WTC11 (cell line): Measurements from ENCODE around the gene RTN4RL1. TPM values are rescaled to one million over a fixed set of nuclear protein-coding genes. Genes with fewer than 3 reads are reported as not detected.

ENCODE experiments used
- ATAC-seq: fragments of 200-7000 bp; cut with Tn5 transposase; 2 replicates; pipeline ENCODE4 v1.10.0; 2021; ENCODE audit warnings: mild to moderate bottlenecking, moderate library complexity
- CTCF ChIA-PET: fragments of 300-600 bp; sonication (Branson Sonifier 250); formaldehyde crosslinking; loops from one replicate; lab custom pipeline; 2021; ENCODE audit warnings: antibody characterized with exemption; lab: Charles Lee
- POLR2A ChIA-PET: fragments of 350-600 bp; sonication (Branson Sonifier 250); formaldehyde crosslinking; loops from one replicate; lab custom pipeline; 2021; ENCODE audit warnings: antibody characterized with exemption; lab: Charles Lee
- DNase-seq: peaks from one replicate; pipeline ENCODE4 v3.0.0; 2021; ENCODE audit warnings: low spot score
- H3K27ac Mint-ChIP-seq: 2 replicates; pipeline ENCODE4 v1.8.0; 2021; ENCODE audit warnings: mixed read lengths
- H3K27me3 Mint-ChIP-seq: 2 replicates; pipeline ENCODE4 v1.8.0; 2021; ENCODE audit warnings: low read depth, mild to moderate bottlenecking, moderate library complexity, mixed read lengths
- H3K36me3 Mint-ChIP-seq: 2 replicates; pipeline ENCODE4 v1.8.0; 2021; ENCODE audit warnings: mixed read lengths
- H3K4me1 Mint-ChIP-seq: 2 replicates; pipeline ENCODE4 v1.8.0; 2022; ENCODE audit warnings: mixed read lengths
- H3K4me3 Mint-ChIP-seq: 2 replicates; pipeline ENCODE4 v1.8.0; 2021; ENCODE audit warnings: mild to moderate bottlenecking, moderate library complexity, mixed read lengths
- H3K9me3 Mint-ChIP-seq: 2 replicates; pipeline ENCODE4 v1.8.0; 2021; ENCODE audit warnings: mixed read lengths
- CDX4 ChIP-seq: fragments of 250-450 bp; sonication (Bioruptor Pico); IDR thresholded peaks from 2 replicates; pipeline ENCODE4 v1.9.0; 2021; ENCODE audit warnings: moderate library complexity, mild to moderate bottlenecking, inconsistent platforms, borderline replicate concordance
- E2F4 ChIP-seq: sonication (generic); formaldehyde crosslinking; IDR thresholded peaks from 2 replicates; pipeline ENCODE4 v1.8.1; 2022; ENCODE audit warnings: low read depth, mild to moderate bottlenecking, moderate library complexity, missing genetic modification reagents, borderline replicate concordance
- ELF4 ChIP-seq: sonication (generic); formaldehyde crosslinking; IDR thresholded peaks from 2 replicates; pipeline ENCODE4 v1.8.1; 2022; ENCODE audit warnings: low read depth, mild to moderate bottlenecking, moderate library complexity, missing genetic modification reagents
- GTF2I ChIP-seq: fragments of 250-450 bp; sonication (Bioruptor Pico); conservative IDR thresholded peaks from 2 replicates; pipeline ENCODE4 v1.4.0; 2021; ENCODE audit warnings: mild to moderate bottlenecking
- MLX ChIP-seq: sonication (generic); formaldehyde crosslinking; IDR thresholded peaks from 2 replicates; pipeline ENCODE4 v1.8.1; 2023; ENCODE audit warnings: mild to moderate bottlenecking, missing genetic modification reagents, moderate library complexity
- MXD4 ChIP-seq: fragments of 250-450 bp; sonication (Bioruptor Pico); IDR thresholded peaks from 2 replicates; pipeline ENCODE4 v1.8.0; 2021; ENCODE audit warnings: mild to moderate bottlenecking, moderate library complexity, borderline replicate concordance
- MYBL2 ChIP-seq: sonication (generic); formaldehyde crosslinking; IDR thresholded peaks from 2 replicates; pipeline ENCODE4 v1.8.1; 2023; ENCODE audit warnings: mild to moderate bottlenecking, moderate library complexity, missing genetic modification reagents
- NFE2L1 ChIP-seq: sonication (generic); formaldehyde crosslinking; IDR thresholded peaks from 2 replicates; pipeline ENCODE4 v1.8.1; 2023; ENCODE audit warnings: missing genetic modification reagents
- NR1H2 ChIP-seq: sonication (generic); formaldehyde crosslinking; IDR thresholded peaks from 2 replicates; pipeline ENCODE4 v1.9.0; 2021; ENCODE audit warnings: mild to moderate bottlenecking, moderate library complexity, missing genetic modification reagents
- NR3C1 ChIP-seq: sonication (generic); formaldehyde crosslinking; conservative IDR thresholded peaks from 2 replicates; pipeline ENCODE4 v1.8.1; 2023; ENCODE audit warnings: low read depth, mild to moderate bottlenecking, missing genetic modification reagents
- PRDM15 ChIP-seq: sonication (generic); formaldehyde crosslinking; IDR thresholded peaks from 2 replicates; pipeline ENCODE4 v1.8.0; 2022; ENCODE audit warnings: missing genetic modification reagents
- SMAD3 ChIP-seq: sonication (generic); formaldehyde crosslinking; IDR thresholded peaks from 2 replicates; pipeline ENCODE4 v1.8.0; 2022; ENCODE audit warnings: missing genetic modification reagents, mild to moderate bottlenecking, borderline replicate concordance
- TEAD1 ChIP-seq: sonication (generic); formaldehyde crosslinking; IDR thresholded peaks from 2 replicates; pipeline ENCODE4 v1.8.0; 2022; ENCODE audit warnings: mild to moderate bottlenecking, missing genetic modification reagents
- USF2 ChIP-seq: sonication (generic); formaldehyde crosslinking; IDR thresholded peaks from 2 replicates; pipeline ENCODE4 v1.8.1; 2023; ENCODE audit warnings: mild to moderate bottlenecking, missing genetic modification reagents, moderate library complexity
- ZBTB43 ChIP-seq: sonication (generic); formaldehyde crosslinking; IDR thresholded peaks from 2 replicates; pipeline ENCODE4 v1.8.1; 2023; ENCODE audit warnings: mild to moderate bottlenecking, missing genetic modification reagents
- ZNF138 ChIP-seq: sonication (generic); formaldehyde crosslinking; conservative IDR thresholded peaks from 2 replicates; pipeline ENCODE4 v1.8.1; 2022; ENCODE audit warnings: mild to moderate bottlenecking, moderate library complexity, missing genetic modification reagents
- ZNF219 ChIP-seq: sonication (generic); formaldehyde crosslinking; IDR thresholded peaks from 2 replicates; pipeline ENCODE4 v1.8.0; 2023; ENCODE audit warnings: missing genetic modification reagents, mild to moderate bottlenecking, borderline replicate concordance
- ZNF263 ChIP-seq: sonication (generic); formaldehyde crosslinking; IDR thresholded peaks from 2 replicates; pipeline ENCODE4 v1.8.1; 2022; ENCODE audit warnings: low read depth, mild to moderate bottlenecking, moderate library complexity, missing genetic modification reagents
- ZNF416 ChIP-seq: fragments of 250-450 bp; sonication (Bioruptor Pico); IDR thresholded peaks from 2 replicates; pipeline ENCODE4 v1.9.0; 2021; ENCODE audit warnings: mild to moderate bottlenecking, inconsistent platforms
- ZNF423 ChIP-seq: fragments of 250-450 bp; sonication (Bioruptor Pico); IDR thresholded peaks from 2 replicates; pipeline ENCODE4 v2.1.2; 2022; ENCODE audit warnings: mild to moderate bottlenecking, moderate library complexity
- ZNF425 ChIP-seq: fragments of 250-450 bp; sonication (Bioruptor Pico); conservative IDR thresholded peaks from 2 replicates; pipeline ENCODE4 v1.9.0; 2021; ENCODE audit warnings: mild to moderate bottlenecking
- total RNA-seq: library from RNA; stranded (reverse); gene quantifications from 3 replicates; pipeline ENCODE4 v1.2.3, GENCODE V29; 2021

RTN4RL1 gene
- total RNA-seq, 1 experiment from 2014 or later, result 0.72 TPM

GRCh38 chr17:2050300-2051060 lies 25.3 kb upstream of the RTN4RL1 start (continued):
- TF ChIP-seq USF2, result peak; percentile 6; the same call in 1 of the 2 replicates
- TF ChIP-seq SMAD3 (CRISPR knock-in tag), result no peak
- no peak for TF ChIP-seq ZNF138 (CRISPR knock-in tag)
- no peak for TF ChIP-seq E2F4 (CRISPR knock-in tag)

GRCh38 chr17:2049333-2050299 lies 24.5 kb upstream of the RTN4RL1 start:
- Mint-ChIP-seq H3K9me3 (no peaks in the 10 kb centered on the region), H3K27me3 (peaks cover 72% of the 10 kb centered on the region), H3K27ac (no peak overlapping the region), H3K4me1 (no peaks in the 10 kb centered on the region), H3K4me3 (peak overlapping the region; percentile 50), H3K36me3 (no peaks in the 10 kb centered on the region)
- CTCF ChIA-PET, result interaction anchor here (0.7 to 1.7 kb wide), 3 partner anchors 9 to 141 kb away, joined by 3 to 6 read pairs (median 5); no protein-coding TSS in a partner anchor
- ATAC-seq (peak; percentile 45), DNase-seq (peak; percentile 78)
- POLR2A ChIA-PET, result no interaction called here
- TF ChIP-seq ZNF423, result no peak
- 0 out of 2 replicates have a peak, but pooled peaks have one; percentile 23 for TF ChIP-seq ZNF219
- TF ChIP-seq NR3C1 (CRISPR knock-in tag), result no peak
- peak; percentile 14; the same call in 1 of the 2 replicates for TF ChIP-seq USF2
- no peak for TF ChIP-seq ZNF425
- TF ChIP-seq CDX4 (CRISPR knock-in tag), result no peak
- no peak for TF ChIP-seq NFE2L1 (CRISPR knock-in tag)
- no peak; the same call in 1 of the 2 replicates for TF ChIP-seq ZNF263 (CRISPR knock-in tag)
- TF ChIP-seq MYBL2 (CRISPR knock-in tag), result no peak
- no peak for TF ChIP-seq PRDM15 (CRISPR knock-in tag)
- TF ChIP-seq ZNF416 (CRISPR knock-in tag), result no peak
- TF ChIP-seq MLX (CRISPR knock-in tag), result no peak
- TF ChIP-seq ELF4 (CRISPR knock-in tag), result no peak
- peak; percentile 45; the same call in 1 of the 2 replicates for TF ChIP-seq TEAD1 (CRISPR knock-in tag)
- no peak for TF ChIP-seq NR1H2 (CRISPR knock-in tag)
- no peak for TF ChIP-seq GTF2I (CRISPR knock-in tag)
- no peak for TF ChIP-seq MXD4 (CRISPR knock-in tag)
- TF ChIP-seq ZBTB43, result no peak
